GM23248 (cell line): Measurements from ENCODE around the gene MYO1H.
"Not testable (repeated sequence)": the region's sequence is repeated elsewhere in the genome, so short reads cannot be mapped to it uniquely, and the experiment has no call there.

Experiments
- EZH2 ChIP-seq: fragments of 200-600 bp; sonication (generic); IDR thresholded peaks from 2 replicates; pipeline ENCODE4 v1.6.1; 2018; ENCODE audit warnings: antibody characterized with exemption, mild to moderate bottlenecking; ENCODE audit not compliant: insufficient read depth, poor library complexity, severe bottlenecking
- EZH2phosphoT487 ChIP-seq: fragments of 200-600 bp; sonication (generic); IDR thresholded peaks from 2 replicates; pipeline ENCODE4 v1.6.1; 2018; ENCODE audit warnings: antibody characterized with exemption, moderate library complexity, mild to moderate bottlenecking, low read depth; ENCODE audit not compliant: insufficient read depth

DNA sequence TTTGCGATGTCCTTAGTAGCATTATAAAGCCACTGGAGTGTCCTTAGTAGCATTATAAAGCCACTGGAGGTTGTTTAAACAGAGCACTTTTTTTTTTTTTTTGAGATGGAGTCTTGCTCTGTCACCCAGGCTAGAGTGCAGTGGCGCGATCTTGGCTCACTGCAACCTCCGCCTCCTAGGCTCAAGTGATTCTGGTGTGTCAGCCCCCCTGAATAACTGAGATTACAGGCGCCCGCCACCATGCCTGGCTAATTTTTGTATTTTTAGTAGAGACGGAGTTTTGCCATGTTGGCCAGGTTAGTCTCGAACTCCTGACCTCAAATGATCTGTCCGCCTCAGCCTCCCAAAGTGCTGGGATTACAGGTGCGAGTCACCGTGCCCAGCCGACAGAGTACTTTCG, 92.3 kb downstream of the MYO1H start:
- not testable (repeated sequence) for TF ChIP-seq EZH2, EZH2phosphoT487
